Stimulated activated CD4-positive, alpha-beta T cell treated with anti-CD3 and anti-CD28 coated beads, Interleukin-15, amount 100 ng/mL, for 1 hour (primary cell): ENCODE results near the gene CSNK1A1L.
"Not testable (repeated sequence)": the region's sequence is repeated elsewhere in the genome, so short reads cannot be mapped to it uniquely, and the experiment has no call there.

ENCODE experiments used
- DNase-seq, 2 donors: peaks; one replicate each; pipeline ENCODE4 v3.0.0-alpha.2; 2020; ENCODE audit warnings: low read depth in 1 of 2, low spot score in 1 of 2

Gene CSNK1A1L

GRCh38 chr13:37059848-37060192 is 45.6 kb downstream of the CSNK1A1L start:
- no peak for DNase-seq

DNA sequence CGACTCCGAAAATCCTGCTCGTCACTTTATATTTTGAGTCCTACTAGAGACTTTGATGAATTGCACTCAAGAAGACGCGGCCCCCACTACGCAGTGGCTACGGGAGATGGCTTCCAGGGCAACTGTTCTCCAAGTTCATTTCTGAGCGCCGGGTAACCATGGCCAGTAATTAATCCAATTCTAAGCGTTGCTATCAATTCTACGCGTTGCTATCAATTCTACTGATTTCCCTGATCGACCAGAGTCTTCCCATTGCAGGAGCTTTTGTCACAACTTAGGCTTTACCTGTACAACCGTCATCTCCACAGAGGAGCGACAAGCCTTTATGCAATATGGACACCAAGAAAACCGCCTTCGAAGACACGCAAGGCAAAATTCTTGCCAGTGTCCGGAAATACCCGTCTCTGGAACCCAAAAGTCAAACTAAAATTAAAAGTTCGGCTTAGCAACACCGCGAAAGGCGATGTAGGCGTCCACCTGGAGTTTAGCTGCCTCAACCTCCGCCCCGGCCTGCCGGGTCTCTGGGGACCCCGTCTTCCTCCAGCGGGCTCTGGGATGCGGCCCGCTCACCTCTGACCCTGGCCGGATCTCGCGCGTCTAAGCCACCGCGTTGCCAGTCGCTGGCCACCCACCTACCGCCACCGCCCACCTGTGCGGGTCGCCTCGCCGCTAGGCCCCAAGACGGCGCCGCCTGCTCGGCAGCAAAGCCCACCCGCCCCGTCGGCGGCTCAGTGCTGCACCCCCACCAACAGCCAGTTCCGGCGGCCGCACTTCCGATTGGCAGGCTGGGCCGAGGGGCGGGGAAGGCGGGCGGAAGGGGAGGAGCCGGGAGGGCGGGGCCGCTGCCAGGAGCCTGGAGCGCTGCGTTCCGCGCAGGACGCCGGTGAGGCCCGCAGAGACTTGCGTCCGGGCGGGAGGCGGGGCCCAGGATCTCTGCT is 46.3 kb downstream of the CSNK1A1L start, which contains the start of gene SUPT20H:
TSS of gene SUPT20H (minus strand) at position 779 of the 938 bp plus-strand sequence. CDS start 8,198 bp downstream, outside the sequence.
- DNase-seq, result peak; percentile 87 to 95

GRCh38 chr13:37056228-37056627 is 49.2 kb downstream of the CSNK1A1L start:
- not testable (repeated sequence) for DNase-seq
